ENCODE data around the gene DNM1L. TPM values are rescaled to one million over a fixed set of nuclear protein-coding genes. Genes with fewer than 3 reads are reported as not detected.

Gene DNM1L
- total RNA-seq, 1 donor from 2014 or later: 209 TPM

- DNase-seq (ENCODE audit: low spot score in 2 of 2): peak; percentile 13 to 14
- FAIRE-seq: no peak
These were observed 76.1 kb downstream of the DNM1L start for GRCh38 chr12:32755051-32755653.

- no peak for FAIRE-seq
- peak; percentile 68 to 72 for DNase-seq (ENCODE audit: low spot score in 2 of 2)
These were observed 76.8 kb downstream of the DNM1L start, which contains the start of gene YARS2 for GRCh38 chr12:32755654-32756475. TSS of gene YARS2 (minus strand) at chr12:32755897. CDS start at chr12:32755874, 23 bp downstream.

GRCh38 chr12:32756476-32757066, 77.5 kb downstream of the DNM1L start:
- DNase-seq (ENCODE audit: low spot score in 2 of 2) (no peak), FAIRE-seq (no peak)

GRCh38 chr12:32757157-32757556, 78.1 kb downstream of the DNM1L start:
- no peak for DNase-seq (ENCODE audit: low spot score in 2 of 2)
- FAIRE-seq: no peak

GRCh38 chr12:32761716-32762115, 82.6 kb downstream of the DNM1L start:
- FAIRE-seq: no peak

GRCh38 chr12:32765906-32766305, 86.8 kb downstream of the DNM1L start:
- no peak for DNase-seq (ENCODE audit: low spot score in 2 of 2)
- no peak for FAIRE-seq

More at GRCh38 chr12:32761716-32762115, 82.6 kb downstream of the DNM1L start:
- no peak for DNase-seq (ENCODE audit: low spot score in 2 of 2)

- no peak for FAIRE-seq
These were observed 89.4 kb downstream of the DNM1L start for GRCh38 chr12:32768518-32768917.

GRCh38 chr12:32770141-32770540, 91.0 kb downstream of the DNM1L start:
- no peak for DNase-seq (ENCODE audit: low spot score in 2 of 2)
- no peak for FAIRE-seq

More at GRCh38 chr12:32768518-32768917, 89.4 kb downstream of the DNM1L start:
- DNase-seq (ENCODE audit: low spot score in 2 of 2): no peak

- FAIRE-seq (no peak), DNase-seq (ENCODE audit: low spot score in 2 of 2) (no peak)
These were observed 94.6 kb downstream of the DNM1L start for GRCh38 chr12:32773691-32774090.

GRCh38 chr12:32776258-32776657, 97.2 kb downstream of the DNM1L start:
- FAIRE-seq (no peak), DNase-seq (ENCODE audit: low spot score in 2 of 2) (no peak)

- FAIRE-seq: no peak
- DNase-seq (ENCODE audit: low spot score in 2 of 2): no peak
These were observed 98.1 kb downstream of the DNM1L start for GRCh38 chr12:32777159-32777558.

- FAIRE-seq (no peak), DNase-seq (ENCODE audit: low spot score in 2 of 2) (no peak)
These were observed 98.6 kb downstream of the DNM1L start for GRCh38 chr12:32777691-32778175.

- no peak for FAIRE-seq
These were observed 101.0 kb downstream of the DNM1L start for GRCh38 chr12:32780071-32780470.

GRCh38 chr12:32783029-32783428, 103.9 kb downstream of the DNM1L start:
- DNase-seq (ENCODE audit: low spot score in 2 of 2) (no peak), FAIRE-seq (no peak)

More at GRCh38 chr12:32780071-32780470, 101.0 kb downstream of the DNM1L start:
- no peak for DNase-seq (ENCODE audit: low spot score in 2 of 2)

- FAIRE-seq: no peak
- no peak for DNase-seq (ENCODE audit: low spot score in 2 of 2)
These were observed 106.5 kb downstream of the DNM1L start for GRCh38 chr12:32785557-32785956.

GRCh38 chr12:32788405-32788804, 109.3 kb downstream of the DNM1L start:
- FAIRE-seq (no peak), DNase-seq (ENCODE audit: low spot score in 2 of 2) (no peak)

- no peak for FAIRE-seq
- DNase-seq (ENCODE audit: low spot score in 2 of 2): no peak
These were observed 110.3 kb downstream of the DNM1L start for GRCh38 chr12:32789446-32789845.

- FAIRE-seq (no peak), DNase-seq (ENCODE audit: low spot score in 2 of 2) (no peak)
These were observed 110.8 kb downstream of the DNM1L start for GRCh38 chr12:32789916-32790315.

- DNase-seq (ENCODE audit: low spot score in 2 of 2): no peak
- FAIRE-seq: no peak
These were observed 115.2 kb downstream of the DNM1L start for GRCh38 chr12:32794281-32794680.

Measured in frontal cortex (tissue), 4 donors.